GM18873 (cell line): ENCODE measurements around the gene IFITM10.

Source experiments
- ATAC-seq: cut with Tn5 transposase; IDR thresholded peaks from one replicate; pipeline ENCODE4 v1.9.1; 2021; ENCODE audit warnings: mild to moderate bottlenecking, moderate library complexity, moderate number of reproducible peaks; ENCODE audit not compliant: unreplicated experiment, low FRiP score

The IFITM10 gene

DNA sequence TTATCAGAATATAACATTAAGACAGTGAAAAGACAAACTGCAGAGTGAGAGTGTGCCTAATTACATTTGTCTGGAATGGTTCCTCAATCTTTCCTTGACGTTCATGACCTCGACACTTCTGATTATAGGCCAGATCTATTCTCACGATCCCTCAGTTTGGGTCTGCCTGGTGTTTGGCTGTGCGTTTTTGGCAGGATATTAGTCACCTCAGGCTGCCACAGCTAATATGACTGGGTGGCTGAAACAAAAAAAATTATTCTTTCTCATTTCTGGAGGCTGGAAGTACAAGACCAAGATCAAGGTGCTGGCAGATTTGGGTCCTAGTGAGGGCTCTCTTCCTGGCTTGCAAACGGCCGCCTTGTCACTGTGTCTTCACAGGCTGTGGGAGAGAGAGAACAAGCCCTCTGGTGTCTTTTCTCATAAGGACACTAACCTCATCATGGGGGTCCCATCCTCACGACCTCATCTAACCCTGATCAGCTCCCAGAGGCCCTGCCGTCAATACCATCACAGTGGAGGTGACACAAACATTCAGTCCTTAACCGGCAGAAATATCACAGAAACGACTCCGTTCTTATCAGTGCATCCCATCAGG, 23.2 kb downstream of the IFITM10 start:
- no peak for ATAC-seq

GRCh38 chr11:1719781-1720180, 30.6 kb downstream of the IFITM10 start:
- ATAC-seq = no peak

- ATAC-seq = no peak
Measured at GRCh38 chr11:1718326-1718725, 32.1 kb downstream of the IFITM10 start.

DNA sequence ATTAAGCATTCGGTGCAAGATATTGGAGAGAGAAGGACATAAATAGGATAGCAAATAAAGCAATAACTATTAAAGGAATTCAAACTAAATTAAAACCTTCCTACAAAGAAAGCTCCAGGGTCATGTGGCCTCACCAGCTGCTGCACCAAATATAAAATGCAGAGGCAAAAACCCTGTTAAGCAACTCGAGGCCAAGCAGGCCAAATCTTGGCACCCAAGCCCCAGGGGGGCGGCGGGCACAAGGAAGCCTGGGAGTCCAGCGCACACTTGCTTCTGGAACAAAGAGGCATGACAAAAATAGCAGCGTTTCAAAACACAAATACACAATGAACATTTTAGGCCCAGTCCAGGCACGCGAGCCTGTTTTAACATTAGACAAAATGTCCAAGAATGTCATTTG, 32.6 kb downstream of the IFITM10 start:
- ATAC-seq = no peak

DNA sequence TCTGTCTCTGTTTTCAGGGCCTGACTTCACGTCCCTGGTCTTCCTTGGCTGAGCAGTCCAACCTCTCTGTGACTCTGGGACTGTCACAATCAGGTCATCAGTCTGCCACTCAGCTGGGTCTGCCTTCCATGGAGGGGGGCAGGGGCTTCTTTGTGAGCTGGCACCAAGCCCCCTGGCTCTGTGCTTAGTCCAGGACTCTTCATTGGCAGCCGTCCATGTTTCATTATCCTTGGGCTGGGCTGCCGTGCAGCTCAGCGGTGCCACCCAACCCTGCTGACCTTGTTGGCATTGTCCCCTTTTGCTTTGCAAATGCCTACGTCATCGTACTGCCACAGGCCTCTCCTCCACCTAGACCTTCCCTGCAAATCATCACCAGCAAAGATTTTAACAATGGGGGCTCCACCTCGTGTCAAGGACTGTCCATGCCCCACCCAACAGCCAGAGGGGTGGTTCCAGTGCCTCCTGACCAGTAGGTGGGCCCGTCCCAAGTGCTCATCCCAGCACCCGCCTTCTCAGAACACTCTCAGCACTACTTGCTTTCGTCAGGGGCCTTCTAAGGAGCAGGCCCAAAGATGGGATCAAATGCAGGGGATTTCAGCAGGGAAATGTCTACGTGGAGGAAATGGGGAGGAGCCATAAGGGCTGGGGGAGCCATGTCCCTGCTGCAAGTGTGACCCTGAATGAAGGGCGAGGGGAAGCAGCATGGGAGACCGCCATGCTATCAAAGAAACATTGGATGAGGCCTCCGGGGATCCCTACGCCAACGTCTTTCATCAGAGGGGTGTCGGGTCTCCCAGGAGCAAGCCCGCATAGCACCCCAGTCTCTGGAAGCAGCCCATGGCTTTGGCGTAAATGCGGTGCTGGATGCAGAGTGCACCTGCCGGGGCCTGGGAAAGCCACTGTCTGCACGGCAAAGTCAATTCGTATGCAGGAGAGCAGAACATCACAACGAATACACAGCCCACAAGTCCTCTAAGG, 35.2 kb downstream of the IFITM10 start:
- no peak for ATAC-seq

DNA sequence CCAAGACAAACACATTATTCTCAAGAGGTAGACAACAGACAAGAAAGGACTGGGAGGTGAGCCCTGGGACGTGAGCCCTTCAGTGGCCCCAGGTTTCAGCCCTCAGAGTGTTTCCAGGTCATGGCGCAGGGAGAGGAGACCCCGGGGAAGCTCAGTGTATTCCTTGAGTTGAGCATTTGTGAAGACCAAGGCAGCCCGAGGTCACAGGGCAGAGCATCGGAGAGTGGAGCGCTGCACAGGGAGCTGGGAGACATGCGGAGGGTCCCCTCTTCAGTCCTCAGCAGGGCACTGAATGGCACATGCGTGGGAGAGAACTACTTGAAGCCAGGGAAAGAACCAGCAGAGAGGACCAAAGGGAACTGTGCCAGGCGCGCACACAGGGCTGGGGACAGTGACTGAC, 41.7 kb downstream of the IFITM10 start:
- ATAC-seq = no peak

GRCh38 chr11:1707751-1708150, 42.6 kb downstream of the IFITM10 start:
- no peak for ATAC-seq

- no peak for ATAC-seq
Measured at GRCh38 chr11:1706634-1707400, 43.6 kb downstream of the IFITM10 start.

DNA sequence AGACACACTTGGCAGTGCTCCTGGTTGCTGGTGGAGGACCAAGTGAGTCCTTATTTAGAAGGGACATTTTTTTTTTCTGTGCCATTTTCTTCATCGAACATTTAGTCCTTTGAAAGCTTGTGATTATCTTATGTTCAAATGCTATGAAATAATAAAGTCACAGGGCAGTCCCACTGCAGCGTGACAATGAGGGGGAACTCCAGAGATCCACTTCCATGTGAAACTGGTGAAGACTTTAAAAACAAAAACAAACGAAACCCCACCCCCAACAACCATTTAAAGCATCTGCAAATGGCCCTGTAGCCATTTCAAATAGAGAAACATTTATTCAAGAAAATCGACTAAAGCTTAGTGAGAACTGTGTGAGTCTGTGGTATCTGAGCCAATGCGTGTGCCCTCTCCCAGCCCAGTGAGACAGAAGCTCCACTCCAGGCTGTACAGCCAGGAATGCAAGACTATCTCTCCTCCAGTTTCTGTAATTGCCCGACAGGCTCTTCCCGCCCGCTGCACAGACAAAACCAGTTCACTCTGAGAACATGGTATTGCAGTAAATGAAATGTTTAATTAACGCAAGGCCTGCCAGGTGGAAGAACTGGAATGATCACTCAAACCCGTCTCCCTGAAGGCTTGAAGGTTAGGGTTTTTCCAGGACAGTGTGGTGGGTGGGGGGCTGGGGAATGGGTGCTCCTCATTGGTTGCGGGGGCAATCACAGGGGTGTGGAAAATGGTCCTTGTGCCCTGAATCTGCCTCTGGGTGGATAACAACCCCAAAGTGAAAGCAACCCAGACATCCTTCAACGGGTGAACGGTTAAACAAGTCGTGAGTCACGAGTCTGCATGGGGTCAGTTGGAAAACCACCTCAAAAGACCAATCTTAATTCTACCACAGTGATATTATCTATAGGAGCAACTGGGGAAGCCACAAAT, 45.0 kb downstream of the IFITM10 start:
- ATAC-seq = no peak

DNA sequence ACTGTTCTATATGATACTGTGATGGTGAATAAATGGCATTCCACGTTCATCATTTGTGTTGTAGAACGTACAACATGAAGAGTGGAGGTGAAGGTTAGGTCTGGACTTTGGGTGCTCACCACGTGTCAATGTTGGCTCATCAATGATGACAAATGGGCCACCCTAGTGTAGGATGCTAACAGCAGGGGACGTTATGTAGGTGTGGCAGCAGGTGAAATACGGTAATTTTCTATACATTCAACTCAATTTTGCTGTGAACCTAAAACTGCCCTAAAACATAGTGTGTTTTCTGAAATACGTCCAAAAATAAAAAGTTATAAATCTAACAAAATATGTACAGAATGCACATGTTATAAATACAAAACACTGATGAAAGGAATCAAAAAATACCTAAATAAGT, 47.2 kb downstream of the IFITM10 start:
- ATAC-seq = no peak

- ATAC-seq = no peak
Measured at GRCh38 chr11:1702506-1702905, 47.9 kb downstream of the IFITM10 start.

- no peak for ATAC-seq
Measured at GRCh38 chr11:1701091-1701807, 49.1 kb downstream of the IFITM10 start.

DNA sequence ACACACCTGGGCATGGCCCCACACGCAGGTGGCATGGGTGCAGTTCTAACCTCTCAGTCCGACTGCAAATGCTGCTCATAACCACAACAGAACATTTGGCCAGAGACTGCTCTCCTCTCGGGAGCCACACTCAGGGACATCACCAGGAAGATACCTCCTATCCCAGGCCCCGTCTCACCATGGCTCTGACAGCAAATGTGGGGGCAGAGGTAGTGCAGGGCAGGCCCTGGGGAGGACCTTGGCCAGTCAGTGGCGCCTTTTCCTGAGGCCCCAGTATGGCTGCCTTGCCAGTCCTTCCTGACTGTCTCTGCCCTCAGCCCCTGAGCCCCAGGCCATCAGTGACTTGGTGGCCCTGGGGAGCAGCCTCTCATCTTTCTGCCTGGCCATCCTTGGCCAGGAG, 50.6 kb downstream of the IFITM10 start:
- no peak for ATAC-seq

GRCh38 chr11:1696608-1697570, 53.5 kb downstream of the IFITM10 start, which contains the start of gene KRTAP5-6:
TSS of gene KRTAP5-6 (plus strand) at chr11:1697195. CDS start at chr11:1697246, 51 bp downstream.
- no peak for ATAC-seq

DNA sequence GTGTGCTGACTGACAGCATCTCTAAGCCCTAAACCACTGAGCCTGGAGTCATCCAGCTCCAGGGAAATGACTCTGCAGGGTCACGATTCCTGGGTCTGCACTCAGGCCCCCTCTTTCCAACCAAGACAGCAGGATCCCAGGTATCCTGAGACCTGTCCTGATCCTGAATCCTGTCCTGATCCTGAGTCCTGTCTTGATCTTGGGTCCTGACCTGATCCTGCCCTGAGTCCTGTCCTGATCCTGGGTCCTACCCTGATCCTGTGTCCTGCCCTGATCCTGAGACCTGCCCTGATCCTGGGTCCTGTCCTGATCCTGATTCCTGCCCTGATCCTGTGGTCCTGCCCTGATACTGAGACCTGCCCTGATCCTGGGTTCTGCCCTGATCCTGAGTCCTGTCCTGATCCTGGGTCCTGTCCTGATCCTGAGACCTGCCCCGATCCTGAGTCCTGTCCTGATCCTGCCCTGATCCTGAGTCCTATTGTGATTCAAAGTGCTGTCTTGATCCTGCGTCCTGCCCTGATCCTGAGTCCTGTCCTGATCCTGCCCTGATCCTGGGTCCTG, 54.8 kb downstream of the IFITM10 start:
- no peak for ATAC-seq

DNA sequence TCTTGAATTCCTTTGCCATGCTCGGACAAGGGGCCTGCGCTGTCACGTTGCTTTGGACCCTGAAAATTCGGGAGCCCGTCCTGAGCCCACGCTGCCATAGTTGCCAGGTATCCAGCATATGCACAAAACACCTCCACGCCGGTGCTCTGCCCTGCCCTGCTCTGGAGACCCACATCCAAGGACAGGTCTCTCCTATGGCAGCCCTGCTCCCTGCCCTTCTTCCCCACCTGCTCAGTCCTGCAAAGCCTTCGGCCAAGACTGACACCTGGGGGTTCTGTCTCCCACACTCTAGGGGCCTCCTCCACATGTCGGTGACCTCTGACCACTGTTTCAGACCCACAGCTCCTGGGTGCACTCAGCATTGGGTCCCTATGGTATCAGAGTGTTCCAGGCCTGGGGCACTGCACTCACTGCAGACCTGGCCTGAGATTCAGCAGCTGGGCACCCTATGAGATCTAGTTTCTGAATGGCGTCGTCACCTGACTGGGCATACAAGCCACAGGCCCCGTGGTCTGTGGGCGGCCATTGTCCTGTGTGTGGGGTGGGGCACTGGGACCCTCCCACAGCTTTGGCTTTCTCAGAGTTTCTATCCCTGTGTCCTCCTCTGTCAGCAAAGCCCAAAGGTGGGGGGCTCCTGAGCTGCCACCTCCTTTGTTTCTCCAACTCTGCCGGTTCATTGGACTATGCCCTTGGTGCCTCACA, 55.4 kb downstream of the IFITM10 start:
- ATAC-seq = no peak
